ENCODE data around the gene TMTC2. TPM values are rescaled to one million over a fixed set of nuclear protein-coding genes. Genes with fewer than 3 reads are reported as not detected.
A peak's percentile ranks its signal among the peaks of the same experiment; 100 is the strongest.

Gene TMTC2
- total RNA-seq, 1 experiment from 2014 or later, result 1.7 TPM

- BruUV-seq (replicated peaks), result no TSS peak
- H3K27me3 Mint-ChIP-seq (ENCODE audit: insufficient read depth, unreplicated experiment), result no peaks in the 10 kb centered on the region
- H3K4me1 Mint-ChIP-seq (ENCODE audit: insufficient read depth, unreplicated experiment), result peaks cover 7% of the 10 kb centered on the region
- POLR2A ChIA-PET, result no interaction called here
- H3K36me3 Mint-ChIP-seq (ENCODE audit: insufficient read depth, unreplicated experiment), result no peaks in the 10 kb centered on the region
- CTCF ChIA-PET, result interaction anchor here (1.2 kb wide), 1 partner anchor 194 kb away, joined by 3 read pairs; the partner anchor contains the start of gene TMTC2
- H3K4me3 Mint-ChIP-seq (ENCODE audit: unreplicated experiment), result no peak overlapping the region
- intact Hi-C loops (cut with micrococcal nuclease), result no loop called here
- H3K9me3 Mint-ChIP-seq (ENCODE audit: unreplicated experiment), result no peaks in the 10 kb centered on the region
- no peak for TF ChIP-seq CTCF (IDR thresholded peaks at IDR 0.05; ENCODE audit: unreplicated experiment)
- peak; percentile 33 for DNase-seq (ENCODE audit: unreplicated experiment)
- no peak overlapping the region for H3K27ac Mint-ChIP-seq (ENCODE audit: low read depth, unreplicated experiment)
Observed at GRCh38 chr12:82880442-82880901, 193.8 kb downstream of the TMTC2 start.

GRCh38 chr12:82883394-82884355, 197.0 kb downstream of the TMTC2 start:
- CTCF ChIA-PET, result interaction anchor here (0.6 to 3.2 kb wide), 6 partner anchors 9 to 379 kb away, joined by 3 to 10 read pairs (median 7); no protein-coding TSS in a partner anchor
- H3K4me3 Mint-ChIP-seq (ENCODE audit: unreplicated experiment), result no peak overlapping the region
- TF ChIP-seq CTCF (IDR thresholded peaks at IDR 0.05; ENCODE audit: unreplicated experiment), result no peak
- H3K27ac Mint-ChIP-seq (ENCODE audit: low read depth, unreplicated experiment), result no peak overlapping the region
- peaks cover 7% of the 10 kb centered on the region for H3K4me1 Mint-ChIP-seq (ENCODE audit: insufficient read depth, unreplicated experiment)
- no TSS peak for BruUV-seq (replicated peaks)
- DNase-seq (ENCODE audit: unreplicated experiment), result no peak
- H3K9me3 Mint-ChIP-seq (ENCODE audit: unreplicated experiment), result no peaks in the 10 kb centered on the region
- intact Hi-C loops (cut with micrococcal nuclease), result no loop called here
- POLR2A ChIA-PET, result no interaction called here
- H3K36me3 Mint-ChIP-seq (ENCODE audit: insufficient read depth, unreplicated experiment), result no peaks in the 10 kb centered on the region
- no peaks in the 10 kb centered on the region for H3K27me3 Mint-ChIP-seq (ENCODE audit: insufficient read depth, unreplicated experiment)

- no peak for DNase-seq (ENCODE audit: unreplicated experiment)
- Mint-ChIP-seq H3K27ac (ENCODE audit: low read depth, unreplicated experiment) (no peak overlapping the region), H3K36me3 (ENCODE audit: insufficient read depth, unreplicated experiment) (no peaks in the 10 kb centered on the region), H3K27me3 (ENCODE audit: insufficient read depth, unreplicated experiment) (no peaks in the 10 kb centered on the region), H3K4me3 (ENCODE audit: unreplicated experiment) (no peak overlapping the region), H3K4me1 (ENCODE audit: insufficient read depth, unreplicated experiment) (no peaks in the 10 kb centered on the region), H3K9me3 (ENCODE audit: unreplicated experiment) (no peaks in the 10 kb centered on the region)
- ChIA-PET POLR2A (interaction anchor here (0.6 kb wide), 1 partner anchor 275 kb away, joined by 3 read pairs; no protein-coding TSS in a partner anchor), CTCF (interaction anchor here (0.9 to 3.2 kb wide), 2 partner anchors 9 to 10 kb away, joined by 3 to 10 read pairs; no protein-coding TSS in a partner anchor)
- BruUV-seq (replicated peaks), result no TSS peak
- intact Hi-C loops (cut with micrococcal nuclease), result no loop called here
- TF ChIP-seq CTCF (IDR thresholded peaks at IDR 0.05; ENCODE audit: unreplicated experiment), result no peak
Observed at GRCh38 chr12:82886671-82887340, 200.1 kb downstream of the TMTC2 start.

- DNase-seq (ENCODE audit: unreplicated experiment), result no peak
- ChIA-PET POLR2A (no interaction called here), CTCF (no interaction called here)
- no peaks in the 10 kb centered on the region for H3K9me3 Mint-ChIP-seq (ENCODE audit: unreplicated experiment)
- TF ChIP-seq CTCF (IDR thresholded peaks at IDR 0.05; ENCODE audit: unreplicated experiment), result no peak
- no TSS peak for BruUV-seq (replicated peaks)
- intact Hi-C loops (cut with micrococcal nuclease), result loop anchor here (10.0 kb wide), 1 partner anchor 209 kb away; the partner anchor contains the start of gene TMTC2
- H3K36me3 Mint-ChIP-seq (ENCODE audit: insufficient read depth, unreplicated experiment), result no peaks in the 10 kb centered on the region
- no peaks in the 10 kb centered on the region for H3K27me3 Mint-ChIP-seq (ENCODE audit: insufficient read depth, unreplicated experiment)
- no peak overlapping the region for H3K4me3 Mint-ChIP-seq (ENCODE audit: unreplicated experiment)
- no peaks in the 10 kb centered on the region for H3K4me1 Mint-ChIP-seq (ENCODE audit: insufficient read depth, unreplicated experiment)
- no peak overlapping the region for H3K27ac Mint-ChIP-seq (ENCODE audit: low read depth, unreplicated experiment)
Observed at GRCh38 chr12:82893896-82894295, 207.2 kb downstream of the TMTC2 start.
